Osteocyte (in vitro differentiated cells): ENCODE data around the gene UBALD2. TPM values are rescaled to one million over a fixed set of nuclear protein-coding genes. Genes with fewer than 3 reads are reported as not detected.

ENCODE experiments used
- DNase-seq: peaks from one replicate; pipeline ENCODE4 v3.0.0; 2021; ENCODE audit warnings: mixed read lengths; ENCODE audit not compliant: unreplicated experiment; ENCODE audit errors: extremely low spot score
- H3K27ac Mint-ChIP-seq: one replicate; pipeline ENCODE4 v1.8.0; 2021; ENCODE audit warnings: mild to moderate bottlenecking, mixed read lengths; ENCODE audit not compliant: unreplicated experiment
- H3K27me3 Mint-ChIP-seq: one replicate; pipeline ENCODE4 v1.8.0; 2021; ENCODE audit warnings: mixed read lengths; ENCODE audit not compliant: unreplicated experiment
- H3K36me3 Mint-ChIP-seq: one replicate; pipeline ENCODE4 v1.8.0; 2021; ENCODE audit warnings: mixed read lengths; ENCODE audit not compliant: unreplicated experiment
- H3K4me1 Mint-ChIP-seq: one replicate; pipeline ENCODE4 v1.8.0; 2021; ENCODE audit warnings: mixed read lengths; ENCODE audit not compliant: unreplicated experiment
- H3K4me3 Mint-ChIP-seq: one replicate; pipeline ENCODE4 v1.8.0; 2021; ENCODE audit warnings: mild to moderate bottlenecking, moderate library complexity, mixed read lengths; ENCODE audit not compliant: unreplicated experiment
- H3K9me3 Mint-ChIP-seq: one replicate; pipeline ENCODE4 v1.8.0; 2021; ENCODE audit warnings: mixed read lengths; ENCODE audit not compliant: unreplicated experiment
- total RNA-seq: library from RNA; stranded (reverse); gene quantifications from 2 replicates; pipeline ENCODE4 v1.2.1, GENCODE V29; 2021
- TF ChIP-seq, protein P1 (sequence below): fragments of 200-600 bp; sonication (generic); IDR thresholded peaks from 2 replicates; pipeline ENCODE4 v1.5.0; 2021; ENCODE audit warnings: antibody characterized with exemption, mild to moderate bottlenecking, moderate library complexity

The UBALD2 gene
- total RNA-seq, 1 donor from 2014 or later: 32.2 TPM

DNA sequence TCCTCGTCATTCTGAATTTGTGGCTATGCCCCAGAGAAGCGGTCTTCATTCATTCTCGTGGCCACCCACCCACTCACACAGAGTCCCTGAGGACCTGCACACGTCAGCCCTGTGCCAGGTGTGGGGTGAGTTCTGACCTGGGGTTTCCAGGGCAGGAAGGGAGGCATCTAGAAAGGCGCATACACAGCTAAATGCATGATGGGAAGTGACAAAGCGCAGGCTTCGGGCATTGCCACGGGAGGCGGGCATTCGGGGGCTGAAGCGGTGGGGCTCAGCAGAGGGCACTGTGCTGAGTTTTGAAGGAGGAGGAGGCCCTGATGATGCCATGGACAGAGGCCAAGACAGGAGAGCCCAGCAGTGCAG is 10.9 kb downstream of the UBALD2 start:
- TF ChIP-seq, protein P1, sequence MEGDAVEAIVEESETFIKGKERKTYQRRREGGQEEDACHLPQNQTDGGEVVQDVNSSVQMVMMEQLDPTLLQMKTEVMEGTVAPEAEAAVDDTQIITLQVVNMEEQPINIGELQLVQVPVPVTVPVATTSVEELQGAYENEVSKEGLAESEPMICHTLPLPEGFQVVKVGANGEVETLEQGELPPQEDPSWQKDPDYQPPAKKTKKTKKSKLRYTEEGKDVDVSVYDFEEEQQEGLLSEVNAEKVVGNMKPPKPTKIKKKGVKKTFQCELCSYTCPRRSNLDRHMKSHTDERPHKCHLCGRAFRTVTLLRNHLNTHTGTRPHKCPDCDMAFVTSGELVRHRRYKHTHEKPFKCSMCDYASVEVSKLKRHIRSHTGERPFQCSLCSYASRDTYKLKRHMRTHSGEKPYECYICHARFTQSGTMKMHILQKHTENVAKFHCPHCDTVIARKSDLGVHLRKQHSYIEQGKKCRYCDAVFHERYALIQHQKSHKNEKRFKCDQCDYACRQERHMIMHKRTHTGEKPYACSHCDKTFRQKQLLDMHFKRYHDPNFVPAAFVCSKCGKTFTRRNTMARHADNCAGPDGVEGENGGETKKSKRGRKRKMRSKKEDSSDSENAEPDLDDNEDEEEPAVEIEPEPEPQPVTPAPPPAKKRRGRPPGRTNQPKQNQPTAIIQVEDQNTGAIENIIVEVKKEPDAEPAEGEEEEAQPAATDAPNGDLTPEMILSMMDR: no peak
- Mint-ChIP-seq H3K36me3 (no peaks in the 10 kb centered on the region), H3K4me1 (peaks cover 9% of the 10 kb centered on the region), H3K27ac (peak overlapping the region; percentile 31), H3K9me3 (no peaks in the 10 kb centered on the region), H3K4me3 (no peak overlapping the region), H3K27me3 (no peaks in the 10 kb centered on the region)
- DNase-seq: no peak

DNA sequence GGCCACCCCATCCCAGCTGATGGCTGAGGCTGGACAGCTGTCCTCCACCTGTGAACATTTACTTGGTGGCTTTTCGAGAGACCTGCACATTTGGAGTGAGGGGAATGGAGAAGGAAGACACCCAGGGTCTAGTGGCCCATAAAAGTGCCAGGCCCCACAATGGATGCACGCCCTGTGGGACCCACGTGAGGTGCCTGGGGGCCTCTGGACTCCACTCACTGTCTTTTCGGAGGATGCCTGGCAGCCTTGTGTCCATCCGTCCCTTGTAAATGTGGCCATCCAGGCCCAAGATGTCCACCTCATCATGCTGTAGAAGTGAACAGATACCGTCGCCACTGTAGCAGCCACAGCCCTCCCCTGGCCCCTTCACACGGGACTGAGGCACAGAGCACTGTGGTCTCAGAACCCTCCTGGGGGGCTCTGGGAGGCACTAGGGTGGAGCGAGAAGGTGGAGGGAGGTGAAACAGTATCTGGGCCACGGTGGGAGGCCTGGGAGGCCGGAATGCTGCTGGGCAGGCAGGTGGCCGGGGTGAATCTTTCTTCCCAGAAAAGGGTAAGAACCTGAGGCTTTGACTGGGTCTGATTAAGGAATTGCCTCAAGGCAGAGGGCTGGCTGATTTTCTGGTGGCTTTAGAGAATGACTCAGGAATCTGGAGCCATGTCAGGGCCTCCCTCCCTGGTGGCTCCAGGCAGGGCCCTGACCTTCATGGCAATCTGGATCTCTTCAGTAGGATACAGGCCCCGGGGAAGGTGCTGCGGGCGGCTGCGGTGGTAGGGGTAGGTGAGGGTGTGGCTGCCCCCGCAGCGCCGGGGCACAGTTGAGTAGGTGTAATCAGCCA is 11.5 kb downstream of the UBALD2 start:
- peaks cover 9% of the 10 kb centered on the region for H3K4me1 Mint-ChIP-seq
- H3K4me3 Mint-ChIP-seq: no peak overlapping the region
- TF ChIP-seq, protein P1: no peak
- no peak for DNase-seq
- peak overlapping the region; percentile 31 for H3K27ac Mint-ChIP-seq
- no peaks in the 10 kb centered on the region for H3K27me3 Mint-ChIP-seq
- H3K36me3 Mint-ChIP-seq: no peaks in the 10 kb centered on the region
- H3K9me3 Mint-ChIP-seq: no peaks in the 10 kb centered on the region

DNA sequence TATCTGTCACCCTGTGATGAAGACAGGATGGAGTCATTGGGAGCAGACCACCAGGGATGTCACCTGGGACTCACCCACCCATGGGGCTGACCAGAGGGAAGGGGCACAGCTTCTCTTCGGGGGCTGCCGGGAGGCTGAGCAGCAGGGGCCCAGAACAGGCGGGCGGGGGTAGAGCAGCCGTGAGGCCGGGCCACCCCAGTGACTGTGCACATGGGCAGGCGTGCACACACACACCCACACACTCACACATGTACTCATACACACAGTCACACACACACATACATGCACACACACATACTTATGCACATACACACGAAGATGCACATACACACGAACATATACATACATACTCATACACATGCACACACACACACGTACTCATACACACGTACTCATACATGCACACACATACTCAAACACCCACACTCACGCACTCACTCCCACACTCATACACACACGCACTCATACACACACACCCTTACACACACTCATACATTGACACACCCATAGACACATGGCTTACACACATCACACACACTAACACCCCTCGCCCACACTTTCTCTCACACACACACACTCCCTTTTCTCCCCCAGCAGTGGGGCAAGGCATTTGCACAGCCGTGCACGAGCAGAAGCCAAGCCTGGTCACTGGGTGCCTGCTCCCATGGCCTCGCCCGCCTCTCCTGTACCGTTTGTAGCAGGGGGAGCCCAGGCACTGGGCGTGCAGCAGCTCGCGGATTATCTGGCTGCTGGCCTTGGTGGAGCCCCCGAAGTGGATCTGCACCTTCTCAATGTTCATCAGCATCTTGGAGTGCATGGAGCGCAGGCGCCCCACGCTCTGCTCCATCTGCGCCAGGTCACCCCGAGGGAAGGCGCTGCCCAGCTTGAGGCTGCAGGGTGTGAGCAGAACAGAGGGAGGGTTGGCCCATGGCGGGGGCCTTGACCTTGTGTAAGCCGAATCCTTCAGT is 12.4 kb downstream of the UBALD2 start:
- TF ChIP-seq, protein P1: no peak
- H3K27me3 Mint-ChIP-seq: no peaks in the 10 kb centered on the region
- no peak overlapping the region for H3K4me3 Mint-ChIP-seq
- H3K36me3 Mint-ChIP-seq: no peaks in the 10 kb centered on the region
- H3K9me3 Mint-ChIP-seq: no peaks in the 10 kb centered on the region
- peaks cover 9% of the 10 kb centered on the region for H3K4me1 Mint-ChIP-seq
- H3K27ac Mint-ChIP-seq: no peak overlapping the region
- no peak for DNase-seq

DNA sequence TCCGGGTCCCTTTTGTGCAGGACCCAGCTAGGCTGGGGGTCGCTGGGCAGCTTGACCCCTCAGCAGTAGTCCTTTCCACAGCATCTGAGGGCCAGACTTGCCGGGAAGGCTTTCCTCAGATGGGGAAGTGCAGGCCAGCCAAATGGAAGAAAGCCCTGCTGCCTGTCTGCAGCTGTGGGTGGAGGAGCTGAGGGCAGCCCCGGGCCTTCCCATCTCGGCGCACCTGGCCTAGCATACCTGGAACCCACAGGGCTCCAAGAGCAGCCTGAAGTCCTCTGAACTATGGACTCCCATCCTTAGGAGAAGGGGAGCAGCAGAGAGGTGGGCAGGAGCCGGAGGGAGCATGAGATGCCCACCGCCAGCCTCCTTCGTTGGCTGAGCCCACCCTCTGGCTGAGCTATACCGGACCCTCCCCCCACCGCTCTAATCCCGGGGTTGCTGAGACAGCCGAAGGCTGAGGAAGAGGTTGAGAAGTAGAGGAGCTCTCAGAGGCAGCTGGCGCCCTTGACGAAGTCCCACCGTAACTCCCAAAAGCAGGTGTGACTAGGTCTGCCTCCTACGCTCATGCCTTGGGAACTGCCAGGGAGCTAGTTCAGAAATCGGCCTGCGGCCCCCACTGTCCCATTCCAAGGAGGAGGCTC is 13.2 kb downstream of the UBALD2 start:
- TF ChIP-seq, protein P1: no peak
- Mint-ChIP-seq H3K4me3 (no peak overlapping the region), H3K27ac (no peak overlapping the region), H3K4me1 (peaks cover 9% of the 10 kb centered on the region), H3K27me3 (no peaks in the 10 kb centered on the region), H3K36me3 (no peaks in the 10 kb centered on the region), H3K9me3 (no peaks in the 10 kb centered on the region)
- no peak for DNase-seq
